ENCODE measurements around the gene CNP.
A peak's percentile ranks its signal among the peaks of the same experiment; 100 is the strongest.

Gene CNP

DNA sequence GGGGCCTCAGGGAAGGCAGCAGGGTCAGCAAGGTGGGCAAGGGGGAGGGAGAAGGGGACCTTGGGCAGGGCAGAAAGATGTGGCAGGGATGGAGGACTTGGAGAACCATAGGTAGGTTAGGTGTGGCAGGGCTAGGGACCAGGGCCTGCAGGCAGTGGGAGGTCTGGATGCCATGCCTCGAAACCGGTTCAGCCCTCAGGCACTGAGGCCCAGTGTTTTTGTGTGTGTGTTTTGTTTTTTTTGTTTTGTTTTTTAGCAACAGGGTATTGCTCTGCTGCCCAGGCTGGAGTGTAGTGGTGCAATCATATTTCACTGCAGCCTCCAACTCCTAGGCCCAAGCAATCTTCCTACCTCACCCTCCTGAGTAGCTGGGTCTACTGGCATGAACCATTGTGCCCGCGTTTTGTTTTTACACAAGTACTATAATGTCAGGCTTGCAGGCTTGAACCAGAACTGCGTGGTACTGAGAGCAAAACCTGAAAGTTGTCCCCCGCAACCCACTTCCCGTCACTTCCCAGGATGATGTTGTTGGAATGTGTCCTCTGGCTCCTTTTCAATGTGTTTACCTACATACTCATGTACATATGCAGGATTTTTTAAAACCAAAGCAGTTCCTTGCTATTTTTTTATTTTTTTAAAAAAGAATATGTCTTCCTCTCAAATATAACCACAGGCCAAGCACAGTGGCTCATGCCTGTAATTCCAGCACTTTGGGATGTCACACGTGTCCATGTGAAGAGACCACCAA, 23.8 kb upstream of the CNP start:
- DNase-seq = no peak

DNA sequence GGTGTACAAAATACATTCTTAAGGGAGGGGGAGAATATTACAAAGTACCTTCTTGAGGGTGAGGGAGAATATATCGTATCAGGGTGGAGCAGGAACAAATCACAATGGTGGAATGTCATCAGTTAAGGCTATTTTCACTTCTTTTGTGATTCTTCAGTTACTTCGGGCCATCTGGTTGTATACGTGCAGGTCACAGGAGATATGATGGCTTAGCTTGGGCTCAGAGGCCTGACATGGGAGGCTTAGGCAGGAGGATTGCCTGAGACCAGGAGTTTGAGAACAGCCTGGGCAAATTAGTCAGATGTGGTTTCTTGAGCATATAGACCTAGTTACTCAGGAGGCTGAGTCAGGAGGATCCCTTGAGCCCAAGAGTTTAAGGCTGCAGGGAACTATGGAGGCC, 23.1 kb upstream of the CNP start:
- DNase-seq = peak; percentile 2

DNA sequence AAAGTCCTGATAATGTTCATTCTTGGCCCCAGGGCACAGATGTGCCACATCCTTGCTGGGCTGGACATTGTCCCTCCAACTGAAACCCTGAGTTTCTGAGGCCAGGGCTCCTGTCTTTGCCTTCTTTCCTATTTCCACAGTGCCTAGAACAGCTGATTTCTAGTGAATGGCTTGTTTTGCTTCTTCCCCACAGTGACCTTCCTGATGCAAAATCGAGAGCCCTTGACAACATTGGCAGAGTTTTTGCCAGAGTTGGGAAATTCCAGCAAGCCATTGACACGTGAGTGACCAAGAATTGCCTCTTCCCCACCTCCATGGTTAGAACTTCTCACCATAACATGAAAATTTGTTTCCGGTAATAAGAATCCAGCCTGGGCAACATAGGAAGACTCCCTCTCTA, 21.7 kb upstream of the CNP start:
- DNase-seq = peak; percentile 2

DNA sequence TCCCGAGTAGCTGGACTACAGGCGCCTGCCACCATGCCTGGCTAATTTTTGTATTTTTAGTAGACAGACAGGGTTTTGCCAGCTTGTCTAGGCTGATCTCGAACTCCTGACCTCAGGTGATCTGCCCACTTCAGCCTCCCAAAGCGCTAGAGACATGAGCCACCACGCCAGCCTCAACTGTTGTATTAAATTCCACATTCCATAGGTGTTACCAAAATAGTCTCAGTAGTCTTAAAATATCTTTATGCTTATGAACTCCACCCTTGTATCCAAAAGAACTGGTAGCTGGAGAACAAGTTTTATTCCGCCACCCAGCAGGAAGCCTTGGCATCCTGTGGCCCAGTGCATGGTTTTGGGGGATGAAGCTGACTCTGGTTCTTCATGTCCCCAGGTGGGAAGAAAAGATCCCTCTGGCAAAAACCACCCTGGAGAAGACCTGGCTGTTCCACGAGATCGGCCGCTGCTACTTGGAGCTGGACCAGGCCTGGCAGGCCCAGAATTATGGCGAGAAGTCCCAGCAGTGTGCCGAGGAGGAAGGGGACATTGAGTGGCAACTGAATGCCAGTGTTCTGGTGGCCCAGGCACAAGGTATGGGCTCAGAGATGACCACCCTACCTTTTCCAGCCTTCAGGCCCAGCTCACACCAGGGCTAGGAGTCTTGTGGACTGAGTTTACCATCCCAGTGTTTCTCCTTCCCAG, 17.7 kb upstream of the CNP start:
- DNase-seq = no peak

DNA sequence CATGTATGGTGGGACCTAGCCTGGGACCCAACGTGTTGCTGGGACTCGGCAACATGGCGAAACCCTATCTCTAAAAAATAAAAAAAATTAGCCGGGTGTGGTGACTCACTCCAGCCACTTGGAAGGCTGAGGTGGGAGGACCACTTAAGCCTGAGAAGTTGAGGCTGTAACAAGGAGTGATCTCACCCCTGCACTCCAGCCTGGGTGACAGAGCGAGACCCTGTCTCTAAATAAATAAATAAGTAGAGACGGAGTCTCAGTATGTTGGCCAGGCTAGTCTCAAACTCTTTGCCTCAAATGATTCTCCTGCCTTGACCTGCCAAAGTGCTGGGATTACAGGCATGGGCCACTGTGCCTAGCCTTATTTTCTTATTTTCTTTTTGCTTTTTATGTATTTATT, 10.1 kb upstream of the CNP start:
- DNase-seq = peak; percentile 17

DNA sequence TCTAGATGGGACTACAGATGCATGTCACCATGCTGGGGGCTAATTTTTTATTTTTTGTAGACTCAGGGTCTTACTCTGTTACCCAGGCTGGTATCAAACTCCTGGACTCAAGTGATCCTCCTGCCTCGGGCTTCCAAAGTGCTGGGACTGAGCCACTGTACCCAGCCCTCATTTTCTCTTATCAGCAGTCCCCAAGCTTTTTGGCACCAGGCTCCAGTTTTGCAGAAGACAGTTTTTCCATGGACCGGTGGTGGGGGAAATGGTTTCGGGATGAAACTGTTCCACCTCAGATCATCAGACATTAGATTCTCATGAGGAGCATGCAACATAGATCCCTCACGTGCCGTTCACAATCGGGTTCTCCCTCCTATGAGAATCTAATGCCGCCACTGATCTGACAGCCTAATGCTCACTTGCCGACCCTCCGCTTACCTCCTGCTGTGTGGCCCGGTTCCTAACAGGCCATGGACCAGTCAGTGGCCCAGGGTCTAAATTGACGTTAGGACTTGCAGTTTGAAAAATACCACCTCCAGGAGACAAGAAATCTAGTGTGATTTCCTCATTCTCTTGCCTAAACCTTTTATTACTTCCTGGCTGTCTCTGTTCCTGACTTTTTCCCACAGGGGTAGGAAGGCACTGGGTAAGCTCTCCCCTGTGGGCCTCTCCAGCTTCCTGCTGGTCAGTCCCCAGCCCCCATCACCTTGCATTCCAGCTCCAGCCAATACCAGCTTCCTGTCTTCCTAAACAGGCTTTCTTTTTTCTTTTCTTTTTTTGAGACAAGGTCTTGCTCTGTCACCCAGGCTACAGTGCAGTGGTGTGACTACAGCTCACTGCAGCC, 9.3 kb upstream of the CNP start:
- DNase-seq = peak; percentile 59

DNA sequence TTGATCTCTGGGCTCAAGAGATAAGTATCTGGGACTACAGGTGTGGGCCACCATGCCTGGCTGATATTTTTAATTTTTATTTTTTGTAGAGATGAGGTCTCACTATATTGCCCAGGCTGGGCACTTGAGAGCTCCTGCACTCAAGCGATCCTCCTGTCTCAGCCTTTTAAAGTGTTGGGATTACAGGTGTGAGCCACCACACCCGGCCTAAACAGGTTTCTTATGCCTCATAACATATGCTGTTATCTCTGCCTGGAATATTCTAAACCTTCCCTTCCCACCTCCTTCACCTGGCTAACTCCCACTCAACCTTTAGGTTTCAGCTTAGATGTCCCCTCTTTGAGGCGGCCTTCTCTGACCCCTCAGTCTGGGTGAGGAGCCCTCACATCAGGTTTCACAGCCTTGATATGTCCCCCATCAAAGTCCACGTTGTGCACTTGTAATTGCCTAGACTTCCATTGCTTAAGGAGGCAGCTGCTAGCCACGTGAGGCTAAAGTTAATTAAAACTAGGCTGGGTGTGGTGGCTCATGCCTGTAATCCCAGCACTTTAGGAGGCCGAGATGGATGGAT, 8.6 kb upstream of the CNP start:
- DNase-seq = no peak

DNA sequence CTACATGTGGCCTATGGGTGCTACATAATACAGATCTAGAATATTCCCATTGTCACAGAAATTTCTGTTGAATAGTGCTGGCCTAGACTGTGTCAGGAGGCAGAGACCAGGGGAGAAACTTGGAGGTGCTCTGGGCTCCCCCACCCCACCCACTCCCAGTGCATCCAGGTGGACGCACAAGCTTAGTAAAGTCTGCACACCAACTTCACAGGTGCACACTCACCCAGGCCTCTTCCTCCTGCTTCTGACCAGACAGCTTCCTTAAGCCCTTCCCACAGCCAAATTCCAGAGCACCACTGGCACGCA, 7.6 kb upstream of the CNP start:
- DNase-seq = no peak

DNA sequence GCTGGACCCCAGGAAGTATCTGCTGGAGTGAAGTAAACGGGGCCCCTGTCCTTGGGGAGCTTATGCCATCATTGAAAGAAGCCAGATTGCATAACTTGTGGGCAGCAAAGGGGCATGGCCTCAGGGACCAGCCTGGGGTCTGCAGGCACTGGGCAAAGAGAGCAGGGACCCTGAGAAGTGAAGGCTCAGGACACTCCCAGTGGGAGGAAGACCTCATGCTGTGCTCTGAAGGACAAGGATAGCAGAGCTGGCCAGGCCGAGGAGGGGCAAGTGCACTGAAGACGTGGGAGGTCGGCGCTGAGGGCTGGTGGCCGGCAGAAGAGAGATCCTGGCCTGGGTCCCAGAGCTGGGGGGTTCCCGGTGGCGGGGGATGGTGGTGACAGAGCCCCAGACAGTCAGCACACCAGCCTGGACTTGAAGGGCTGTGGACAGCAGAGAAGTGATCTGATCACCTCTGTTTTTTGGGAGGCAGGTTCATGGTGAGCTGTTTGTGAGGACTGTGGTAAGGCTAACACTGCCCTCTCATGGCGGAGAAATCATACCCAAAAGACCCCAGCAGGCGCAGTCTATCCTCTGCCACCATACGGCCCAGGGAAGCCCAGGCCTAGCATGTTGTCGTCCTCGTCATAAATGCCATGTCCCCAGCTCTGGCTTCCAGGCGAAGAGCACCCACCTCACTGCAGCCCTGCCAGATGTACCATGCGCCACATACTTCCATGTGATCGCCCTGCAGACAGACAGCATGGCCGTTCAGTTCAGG, 7.1 kb upstream of the CNP start:
- peak; percentile 87 for DNase-seq

DNA sequence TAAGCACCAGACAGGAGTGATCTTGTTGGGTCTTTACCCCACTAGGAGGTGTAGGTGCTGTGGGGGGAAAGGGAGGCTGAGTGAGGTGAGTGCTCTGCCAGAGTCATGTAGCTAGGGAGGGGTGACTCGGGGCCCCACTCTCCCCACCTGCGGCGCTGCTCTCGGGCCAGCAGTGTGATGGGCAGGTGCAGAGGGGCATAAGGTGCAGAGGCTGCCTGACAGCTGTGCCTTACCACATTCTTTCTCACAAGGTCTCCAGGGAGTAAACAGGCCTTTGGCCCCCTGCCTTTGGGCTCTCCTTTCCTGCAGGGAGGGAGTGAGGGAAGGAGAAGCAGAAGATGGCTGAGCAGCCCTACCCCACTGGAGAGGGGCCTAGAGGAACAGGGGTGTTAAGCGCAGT, 4.5 kb upstream of the CNP start:
- no peak for DNase-seq

DNA sequence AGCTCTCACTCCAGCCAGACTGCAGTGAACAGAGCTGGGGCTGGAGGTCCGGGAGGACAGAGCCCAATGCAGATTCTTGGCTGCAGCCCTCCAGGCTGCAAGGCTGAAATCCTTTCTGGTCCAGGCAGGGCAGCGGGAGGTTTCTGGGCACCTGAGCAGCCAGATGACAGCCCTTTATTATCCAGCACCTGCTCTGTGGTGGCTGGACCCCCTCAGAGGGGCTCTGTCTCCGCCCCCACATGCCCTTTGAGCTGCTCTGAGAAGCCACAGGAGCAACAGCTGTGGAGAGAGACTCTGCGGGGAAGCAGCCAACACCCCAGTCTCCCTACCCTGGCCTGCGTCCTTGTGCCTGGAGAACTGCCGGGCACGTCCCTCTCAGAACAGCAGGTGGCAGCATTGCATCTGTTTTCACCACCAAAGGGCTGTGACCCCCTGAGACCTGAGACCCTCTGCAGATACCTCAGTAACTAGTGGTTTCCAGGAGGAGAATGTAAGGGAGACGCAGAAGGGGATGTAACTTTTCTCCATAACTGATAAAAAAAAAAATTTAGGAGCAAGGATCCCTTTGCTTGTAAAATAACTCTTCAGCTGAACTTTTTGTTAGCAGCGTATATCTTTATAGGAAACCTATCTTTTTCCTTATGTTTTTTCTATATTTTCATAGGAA, 3.7 kb upstream of the CNP start:
- DNase-seq = peak; percentile 89

DNA sequence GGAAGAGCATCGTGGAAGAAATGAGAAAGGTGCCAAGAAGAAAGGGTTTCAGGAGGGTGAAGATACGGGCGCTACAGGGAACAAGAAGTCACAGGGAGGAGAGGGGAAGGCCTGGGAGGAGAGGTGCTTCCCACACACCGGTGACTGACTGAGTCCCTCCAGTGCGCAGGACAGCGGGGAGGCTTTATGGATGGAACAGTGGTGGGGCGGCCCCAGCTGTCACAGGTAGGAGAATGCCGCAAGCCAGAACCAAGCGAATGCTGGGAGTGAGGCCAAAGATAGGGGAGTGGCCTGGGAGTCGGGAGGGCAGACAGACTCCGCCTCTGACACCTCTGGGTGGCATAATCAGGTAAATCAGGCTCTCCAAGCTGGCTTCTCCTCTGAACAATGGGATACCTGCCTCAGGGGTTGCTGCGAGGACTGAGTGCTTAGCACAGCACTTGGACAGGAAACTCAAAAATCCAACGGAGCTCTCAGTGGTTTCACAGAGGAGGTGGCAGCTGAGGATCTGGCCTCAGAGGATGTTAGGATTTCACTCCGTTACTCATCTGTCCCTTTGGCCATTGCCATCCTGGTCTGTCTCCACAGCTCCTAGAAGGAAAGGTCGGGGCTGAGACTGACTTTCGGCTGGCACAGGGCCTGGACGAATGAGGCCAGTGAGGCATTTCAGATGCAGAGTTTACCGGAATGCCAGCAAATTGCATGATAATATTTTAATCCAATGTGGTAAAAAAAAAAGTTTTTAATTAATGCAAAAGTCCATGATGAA, 717 bp upstream of the CNP start:
- DNase-seq = peak; percentile 83

DNA sequence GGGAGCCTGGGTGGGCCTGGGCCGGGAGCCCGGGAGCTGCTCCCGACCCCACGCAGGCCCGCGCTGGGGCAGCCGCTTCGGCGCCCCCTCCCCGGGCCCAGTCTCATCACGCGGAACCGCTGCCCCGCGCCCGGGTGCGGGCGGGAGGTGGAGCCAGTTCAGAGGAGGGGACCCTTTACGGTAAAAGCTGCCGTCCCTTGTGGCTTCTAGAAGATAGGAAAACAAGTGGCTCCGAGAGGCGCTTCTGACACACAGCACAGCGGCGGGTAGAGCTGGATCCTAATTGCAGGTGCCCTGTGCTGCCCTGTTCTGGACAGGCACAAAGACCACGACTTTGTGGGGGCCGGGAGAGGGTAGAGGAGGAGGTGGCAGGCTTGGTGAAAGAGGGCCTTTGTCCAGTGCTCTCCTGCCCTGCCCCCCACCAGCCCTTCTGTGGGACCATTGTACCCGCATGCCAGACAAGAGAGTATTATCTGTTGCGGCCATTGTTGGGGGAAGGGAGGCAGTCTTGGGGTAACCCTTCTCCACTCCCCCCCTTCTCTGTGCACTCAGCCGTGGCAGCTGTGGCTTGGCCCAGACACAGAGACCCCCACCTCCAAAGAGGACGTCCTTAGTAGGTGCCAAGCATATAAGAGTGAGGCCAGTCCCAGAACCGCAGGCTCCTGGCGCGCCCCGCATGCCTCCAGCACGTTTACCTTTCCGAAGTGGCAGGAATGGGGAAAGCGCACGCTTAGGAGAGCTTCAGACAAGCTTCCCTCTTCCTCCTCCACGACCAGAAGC, 736 bp downstream of the CNP start:
- DNase-seq = peak; percentile 67

DNA sequence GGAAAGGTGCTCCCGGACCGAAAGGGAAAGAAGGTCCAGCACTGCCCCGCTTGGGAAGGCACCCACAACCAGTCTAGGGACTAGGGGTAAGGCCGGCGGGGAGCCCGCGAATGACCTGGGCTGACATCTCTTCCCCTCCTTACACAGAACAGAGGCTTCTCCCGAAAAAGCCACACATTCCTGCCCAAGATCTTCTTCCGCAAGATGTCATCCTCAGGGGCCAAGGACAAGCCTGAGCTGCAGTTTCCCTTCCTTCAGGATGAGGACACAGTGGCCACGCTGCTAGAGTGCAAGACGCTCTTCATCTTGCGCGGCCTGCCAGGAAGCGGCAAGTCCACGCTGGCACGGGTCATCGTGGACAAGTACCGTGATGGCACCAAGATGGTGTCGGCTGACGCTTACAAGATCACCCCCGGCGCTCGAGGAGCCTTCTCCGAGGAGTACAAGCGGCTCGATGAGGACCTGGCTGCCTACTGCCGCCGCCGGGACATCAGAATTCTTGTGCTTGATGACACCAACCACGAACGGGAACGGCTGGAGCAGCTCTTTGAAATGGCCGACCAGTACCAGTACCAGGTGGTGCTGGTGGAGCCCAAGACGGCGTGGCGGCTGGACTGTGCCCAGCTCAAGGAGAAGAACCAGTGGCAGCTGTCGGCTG, 1.5 kb downstream of the CNP start:
- no peak for DNase-seq

DNA sequence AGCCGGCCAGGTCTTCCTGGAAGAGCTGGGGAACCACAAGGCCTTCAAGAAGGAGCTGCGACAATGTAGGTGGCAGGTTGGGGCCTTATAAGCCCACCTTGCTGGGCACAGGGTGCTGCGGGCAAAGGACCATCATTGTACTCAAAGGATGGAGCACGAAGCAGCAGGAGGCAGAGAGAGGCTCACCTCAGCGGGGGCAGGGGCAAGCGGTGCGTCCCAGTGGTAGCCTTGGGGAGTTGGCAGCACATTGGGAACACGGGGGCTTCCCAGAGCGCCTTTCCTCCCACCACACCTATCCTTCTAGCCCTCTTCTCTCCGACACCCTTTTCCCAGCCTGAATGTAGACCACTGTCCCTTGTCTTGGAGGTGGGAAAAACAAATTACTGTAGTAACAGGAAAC, 2.1 kb downstream of the CNP start:
- no peak for DNase-seq

DNA sequence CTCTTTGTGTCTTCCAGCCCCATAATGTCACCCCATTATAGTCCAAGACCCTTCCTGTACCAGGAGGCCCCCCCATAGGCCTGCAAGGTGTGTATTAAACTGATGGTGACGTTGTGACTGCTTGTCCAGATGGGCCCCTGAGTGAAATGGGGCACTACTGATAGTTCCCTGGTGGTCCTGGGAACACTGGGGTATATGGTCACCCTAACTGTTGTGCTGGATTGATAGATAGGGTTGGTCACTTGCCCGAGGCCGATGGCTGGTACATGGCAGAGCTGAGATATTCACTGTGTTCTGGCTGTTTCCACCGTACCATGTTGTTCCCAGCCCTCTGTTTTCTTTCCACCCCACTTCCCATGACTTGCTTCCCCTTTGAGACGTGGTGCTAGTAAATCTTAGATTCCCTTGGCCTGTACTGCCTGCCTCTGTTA, 4.3 kb downstream of the CNP start:
- DNase-seq = no peak

DNA sequence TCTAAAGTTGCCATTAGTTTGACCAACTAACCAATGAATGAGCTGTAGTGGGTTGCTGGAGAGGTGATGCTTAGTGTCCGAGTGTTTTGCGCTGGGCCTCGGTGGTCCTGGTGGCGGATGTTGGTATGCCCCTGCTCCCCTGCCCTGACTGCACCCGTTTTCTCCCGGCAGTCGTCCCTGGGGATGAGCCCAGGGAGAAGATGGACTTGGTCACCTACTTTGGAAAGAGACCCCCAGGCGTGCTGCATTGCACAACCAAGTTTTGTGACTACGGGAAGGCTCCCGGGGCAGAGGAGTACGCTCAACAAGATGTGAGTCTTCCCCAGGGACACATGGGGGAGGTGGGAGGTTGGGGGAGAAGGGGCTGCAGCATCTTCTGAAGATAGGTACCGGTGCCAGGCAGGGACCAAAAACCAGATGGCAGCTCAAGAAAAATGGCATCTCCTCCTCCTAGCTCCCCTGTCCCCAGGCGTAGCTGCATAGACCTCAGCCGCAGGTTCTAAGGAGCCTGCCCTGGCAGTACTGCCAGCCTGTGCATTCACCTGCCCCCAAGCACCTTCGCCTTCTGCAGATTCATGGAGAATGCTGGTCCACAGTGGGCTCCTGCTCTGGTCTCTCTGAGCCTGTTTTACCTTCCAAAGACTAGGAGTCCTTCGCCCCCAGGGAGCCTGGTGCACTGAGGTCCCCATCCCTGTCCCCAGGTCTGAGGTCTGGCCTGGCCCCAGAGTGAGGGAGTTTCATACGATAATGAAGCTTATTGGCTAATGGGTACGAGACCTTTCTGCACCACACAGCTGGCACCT, 5.3 kb downstream of the CNP start:
- no peak for DNase-seq

DNA sequence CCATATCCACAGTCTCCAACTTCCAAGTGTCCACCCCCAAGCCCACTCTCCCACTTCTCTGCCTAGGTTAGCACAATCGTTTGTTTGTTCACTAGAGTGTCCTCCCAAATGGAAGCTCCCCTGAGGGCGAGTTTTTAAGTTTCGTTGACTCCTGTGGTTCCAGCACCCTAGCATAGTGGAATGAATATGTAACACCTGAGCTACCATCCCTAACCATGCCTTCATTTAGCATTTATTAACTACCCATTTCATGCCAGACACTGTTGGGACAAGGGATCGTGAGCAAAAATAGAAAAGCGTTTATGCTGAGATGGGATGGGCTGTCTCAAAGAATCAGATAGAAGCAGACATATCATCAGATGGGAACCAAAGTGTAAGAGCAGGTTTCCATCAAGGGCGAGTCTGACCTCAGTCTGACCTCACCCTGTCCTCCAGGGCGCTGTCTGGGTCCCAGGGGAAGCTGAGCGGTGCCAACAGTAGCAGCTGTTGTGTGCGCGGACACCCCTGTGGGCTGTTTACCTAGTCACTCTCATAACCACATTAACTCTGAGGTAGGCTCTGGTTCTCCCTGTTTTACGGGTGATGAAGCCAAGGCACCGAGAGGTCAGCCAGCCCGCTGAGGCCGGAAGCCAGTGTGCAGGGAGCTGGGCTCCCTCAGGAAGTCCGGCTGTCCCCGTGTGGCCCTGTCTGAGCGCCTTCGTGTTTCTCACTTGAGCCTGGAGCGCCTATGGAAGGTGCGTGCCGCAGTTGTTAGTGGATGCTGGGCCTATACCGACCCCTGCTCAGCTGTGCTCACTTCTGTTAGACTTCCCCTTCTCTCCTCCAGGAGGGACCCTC, 6.2 kb downstream of the CNP start:
- no peak for DNase-seq
